ENCODE results near the gene ZNF524.

The ZNF524 gene

DNA sequence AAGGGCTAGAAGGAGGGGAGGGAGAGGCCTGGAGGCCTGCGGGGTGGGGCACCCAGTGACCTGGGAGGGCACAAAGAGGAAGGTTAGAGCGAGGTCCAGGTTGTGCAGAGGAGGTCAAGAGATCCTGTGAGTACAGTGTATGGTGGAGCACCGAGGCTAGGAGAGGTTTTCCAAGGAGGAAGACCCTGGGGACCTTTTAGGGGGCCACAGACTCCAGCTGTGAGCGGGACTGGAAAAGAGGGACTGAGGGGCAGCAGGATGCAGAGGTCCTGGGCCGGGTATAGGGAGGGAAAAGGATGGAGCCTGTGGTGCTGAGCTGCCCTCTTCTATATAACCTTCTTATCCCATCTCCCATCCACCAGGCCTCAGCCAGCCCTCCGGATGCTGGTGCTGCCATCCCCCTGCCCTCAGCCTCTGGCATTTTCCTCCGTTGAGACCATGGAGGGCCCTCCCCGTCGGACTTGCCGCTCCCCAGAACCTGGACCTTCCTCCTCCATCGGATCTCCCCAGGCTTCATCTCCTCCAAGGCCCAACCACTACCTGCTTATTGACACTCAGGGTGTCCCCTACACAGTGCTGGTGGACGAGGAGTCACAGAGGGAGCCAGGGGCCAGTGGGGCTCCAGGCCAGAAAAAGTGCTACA lies 44.2 kb downstream of the ZNF524 start:
- no peak for DNase-seq

DNA sequence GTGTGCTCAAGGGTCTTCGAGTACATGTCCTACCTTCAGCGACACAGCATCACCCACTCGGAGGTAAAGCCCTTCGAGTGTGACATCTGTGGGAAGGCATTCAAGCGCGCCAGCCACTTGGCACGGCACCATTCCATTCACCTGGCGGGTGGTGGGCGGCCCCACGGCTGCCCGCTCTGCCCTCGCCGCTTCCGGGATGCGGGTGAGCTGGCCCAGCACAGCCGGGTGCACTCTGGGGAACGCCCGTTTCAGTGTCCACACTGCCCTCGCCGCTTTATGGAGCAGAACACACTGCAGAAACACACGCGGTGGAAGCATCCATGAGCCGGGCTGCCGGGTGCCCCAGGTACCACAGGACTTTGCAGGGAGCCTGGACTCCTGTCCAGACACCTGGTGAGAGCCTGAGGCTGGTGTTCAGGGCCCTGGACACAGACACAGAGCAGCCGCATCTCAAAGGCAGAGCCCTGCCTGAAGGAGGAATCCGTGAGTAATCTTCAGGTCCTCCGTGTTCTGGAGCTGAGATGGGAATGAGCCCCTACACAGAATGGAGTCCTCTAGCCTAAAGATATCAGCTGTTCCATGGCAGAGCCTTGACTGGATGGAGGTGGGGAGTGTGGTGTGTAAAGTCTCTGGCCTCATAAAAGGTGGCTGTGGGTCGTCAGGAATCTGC lies 44.9 kb downstream of the ZNF524 start:
- no peak for DNase-seq

DNA sequence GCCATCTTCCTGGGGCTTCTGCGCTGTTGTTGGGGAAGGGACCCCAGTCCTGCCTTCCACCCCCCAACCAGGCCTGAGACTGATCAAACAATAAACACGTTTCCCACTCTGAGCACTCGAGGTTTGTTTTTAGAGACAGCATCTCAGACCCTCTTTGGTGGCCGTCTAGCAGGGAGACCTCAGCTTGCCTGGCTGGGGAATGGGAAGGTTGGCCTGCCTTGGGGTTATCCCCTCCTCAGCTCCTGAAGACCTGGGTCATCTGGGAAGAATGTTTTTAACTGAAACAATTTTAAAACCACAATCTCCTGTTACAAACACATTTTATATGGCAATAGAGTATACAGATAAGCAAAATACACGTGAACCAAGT lies 45.4 kb downstream of the ZNF524 start:
- DNase-seq = no peak

DNA sequence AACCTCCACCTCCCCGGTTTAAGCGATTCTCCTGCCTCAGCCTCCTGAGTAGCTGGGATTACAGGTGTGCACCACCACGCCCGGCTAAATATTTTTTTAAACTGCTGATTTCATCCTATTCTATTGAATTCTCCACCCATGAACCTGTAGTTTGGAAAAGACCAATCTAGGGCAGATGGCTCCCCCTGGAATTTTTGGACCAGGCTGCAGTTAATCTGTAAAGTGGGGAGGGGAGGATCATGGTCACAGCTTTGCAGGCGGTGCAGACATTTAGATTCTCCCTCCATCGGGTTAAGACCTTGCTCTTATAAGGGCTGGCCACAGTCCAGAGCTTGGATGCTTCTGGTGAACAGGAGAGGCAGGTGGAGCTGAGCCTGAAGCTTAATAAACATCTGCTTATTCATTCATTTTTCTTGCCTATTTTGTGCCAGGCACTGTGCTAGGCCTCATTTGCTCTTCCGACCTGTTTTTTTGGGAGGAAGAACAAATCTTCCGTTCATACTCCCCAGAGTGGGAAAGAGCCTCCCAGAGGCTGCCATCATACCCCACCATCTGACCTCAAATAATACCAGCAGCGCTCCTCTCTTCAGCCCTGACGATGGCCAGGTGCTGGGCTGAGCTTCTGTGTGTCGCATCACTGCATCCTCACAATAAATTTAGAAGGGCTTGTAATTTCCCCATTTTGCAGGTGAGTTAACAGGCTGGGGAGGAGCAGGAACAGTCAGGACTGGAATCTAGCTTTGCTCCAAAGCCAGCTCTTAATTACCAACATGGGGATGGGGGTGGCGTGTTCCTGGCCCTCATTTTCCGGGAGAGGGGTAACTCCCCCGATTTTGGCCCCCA lies 47.0 kb downstream of the ZNF524 start:
- no peak for DNase-seq

DNA sequence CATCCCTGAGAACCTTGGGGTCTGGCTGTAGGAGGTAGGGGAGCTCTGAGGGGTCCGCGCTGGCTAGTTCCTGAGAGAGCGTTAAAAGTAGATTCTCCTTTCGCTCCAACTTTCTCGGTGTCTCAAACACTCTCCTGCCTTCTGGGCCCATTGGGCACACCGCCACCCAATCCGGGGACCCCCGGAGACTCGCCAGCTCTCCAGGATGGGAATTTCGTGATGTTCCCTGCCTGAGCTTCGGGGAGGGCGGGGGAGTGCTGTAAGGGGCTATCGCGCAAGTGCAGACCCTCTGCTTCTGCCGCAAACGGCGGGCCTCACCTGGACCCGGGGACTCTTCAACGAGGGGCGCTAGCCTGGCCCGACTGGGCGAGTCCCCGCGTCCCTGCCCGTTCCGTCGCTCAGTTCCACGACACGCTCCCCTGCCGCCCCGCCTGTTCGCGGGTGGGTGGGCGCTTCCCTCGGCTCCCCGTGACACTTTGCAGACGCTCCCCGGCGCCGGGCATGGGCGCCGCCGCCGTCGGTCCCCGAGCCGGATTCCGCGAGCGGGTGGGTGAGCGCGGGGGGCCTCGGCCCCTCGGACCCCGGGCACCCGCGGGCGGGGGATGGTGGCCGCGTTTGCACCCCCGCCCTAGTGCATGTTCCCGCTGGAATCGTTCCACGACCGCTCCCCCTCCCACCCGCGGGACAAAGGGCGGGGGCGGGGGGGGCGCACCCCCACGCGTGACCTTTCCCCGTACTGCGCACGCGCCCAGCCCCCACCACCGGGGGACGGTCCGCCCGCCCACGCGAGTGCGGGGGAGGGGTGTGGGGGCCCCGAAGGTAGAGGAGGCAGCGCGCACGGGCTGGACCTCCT lies 47.9 kb downstream of the ZNF524 start, which contains the start of gene CCDC106:
TSS of gene CCDC106 (plus strand) at position 481 of the 853 bp plus-strand sequence. CDS start 835 bp downstream, outside the sequence.
- peak; percentile 47 for DNase-seq

DNA sequence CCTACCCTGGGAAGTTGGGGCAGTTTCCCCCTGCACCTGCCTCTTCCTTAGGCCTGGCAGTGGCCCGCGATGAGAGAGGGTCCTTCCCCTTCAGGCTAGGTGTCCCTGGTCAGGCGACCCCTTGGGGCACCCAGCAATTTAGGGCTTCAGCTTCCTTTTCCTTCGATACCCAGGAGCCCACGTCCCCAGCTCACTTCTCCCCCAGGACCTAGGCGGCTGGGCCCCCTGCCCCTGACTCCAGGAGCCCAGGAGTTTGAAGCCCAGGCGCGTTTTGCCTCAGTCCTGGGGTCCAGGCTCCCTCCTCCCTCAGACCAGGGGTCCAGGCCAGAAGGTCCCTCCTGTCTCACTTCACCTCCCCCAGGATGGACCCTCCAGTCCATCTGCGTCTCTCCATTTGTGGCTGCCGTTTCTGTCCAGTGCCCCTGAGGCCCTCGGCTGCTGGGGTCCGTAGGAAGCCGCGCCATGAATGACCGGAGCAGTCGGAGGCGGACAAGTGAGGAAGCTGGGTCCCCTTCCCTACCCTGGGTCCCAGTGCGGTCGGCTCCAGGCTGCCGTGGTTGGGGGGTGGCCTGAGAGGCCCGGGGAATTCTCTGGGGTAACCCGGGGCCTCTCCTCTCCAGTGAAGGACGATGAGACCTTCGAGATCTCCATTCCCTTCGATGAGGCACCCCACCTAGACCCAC lies 48.6 kb downstream of the ZNF524 start:
- no peak for DNase-seq

DNA sequence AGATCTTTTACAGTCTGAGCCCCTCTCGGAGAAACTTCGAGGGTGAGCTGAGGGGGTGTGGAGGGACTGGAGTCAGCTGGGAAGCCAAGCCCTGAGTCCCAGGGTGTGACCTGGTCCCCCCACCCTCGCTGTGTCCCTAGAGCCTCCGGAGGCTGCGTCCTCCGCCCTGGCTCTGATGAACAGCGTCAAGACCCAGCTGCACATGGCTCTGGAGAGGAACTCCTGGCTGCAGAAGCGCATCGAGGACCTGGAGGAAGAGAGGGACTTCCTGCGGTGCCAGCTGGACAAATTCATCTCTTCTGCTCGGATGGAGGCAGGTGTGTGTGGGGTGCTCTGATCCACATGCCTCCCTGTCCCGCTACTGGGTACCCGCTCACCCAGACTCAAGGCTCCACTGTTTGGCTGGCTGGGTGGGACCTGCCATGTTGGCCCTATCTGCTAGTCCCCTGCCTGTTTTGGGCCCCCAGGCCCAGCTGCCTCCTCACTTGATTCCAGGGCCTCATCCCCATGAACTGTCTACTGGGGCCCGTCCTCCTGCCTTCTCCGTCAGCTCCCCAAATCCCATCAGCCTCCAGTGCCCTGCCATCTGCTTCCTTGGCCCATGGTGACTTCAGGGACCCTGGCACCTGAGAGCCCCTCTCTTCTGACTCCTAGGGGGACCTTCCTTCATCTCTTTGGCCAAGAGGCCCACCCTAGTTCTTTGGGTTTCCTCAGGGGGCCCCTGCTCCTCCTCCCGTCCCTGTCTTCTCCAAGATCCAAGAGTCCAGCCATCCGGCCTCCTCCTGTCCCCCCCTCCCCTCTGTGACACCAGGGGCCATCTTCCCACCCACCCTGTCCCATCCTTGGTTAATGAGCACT lies 49.4 kb downstream of the ZNF524 start:
- DNase-seq = no peak

DNA sequence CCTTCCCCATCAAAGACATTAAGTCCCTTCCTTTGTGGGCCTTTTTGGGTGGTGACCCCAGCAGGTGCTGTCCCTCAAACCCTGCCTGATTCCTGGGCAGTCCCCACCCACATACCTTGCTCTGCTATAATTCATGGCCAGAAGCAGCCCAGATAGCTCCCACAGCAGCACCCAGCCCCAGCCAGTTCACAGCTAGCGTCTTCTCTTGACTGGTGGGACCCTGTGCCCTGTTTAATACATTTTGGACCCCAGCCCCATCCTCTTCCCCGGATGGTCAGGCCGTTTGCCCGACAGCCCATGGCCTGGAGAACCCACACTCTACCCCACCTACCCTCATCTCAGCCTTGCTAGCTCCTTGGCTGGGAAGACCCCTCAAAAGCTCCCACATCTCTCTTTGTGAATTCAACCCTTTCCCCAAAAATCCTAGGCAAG lies 50.1 kb downstream of the ZNF524 start:
- no peak for DNase-seq

DNA sequence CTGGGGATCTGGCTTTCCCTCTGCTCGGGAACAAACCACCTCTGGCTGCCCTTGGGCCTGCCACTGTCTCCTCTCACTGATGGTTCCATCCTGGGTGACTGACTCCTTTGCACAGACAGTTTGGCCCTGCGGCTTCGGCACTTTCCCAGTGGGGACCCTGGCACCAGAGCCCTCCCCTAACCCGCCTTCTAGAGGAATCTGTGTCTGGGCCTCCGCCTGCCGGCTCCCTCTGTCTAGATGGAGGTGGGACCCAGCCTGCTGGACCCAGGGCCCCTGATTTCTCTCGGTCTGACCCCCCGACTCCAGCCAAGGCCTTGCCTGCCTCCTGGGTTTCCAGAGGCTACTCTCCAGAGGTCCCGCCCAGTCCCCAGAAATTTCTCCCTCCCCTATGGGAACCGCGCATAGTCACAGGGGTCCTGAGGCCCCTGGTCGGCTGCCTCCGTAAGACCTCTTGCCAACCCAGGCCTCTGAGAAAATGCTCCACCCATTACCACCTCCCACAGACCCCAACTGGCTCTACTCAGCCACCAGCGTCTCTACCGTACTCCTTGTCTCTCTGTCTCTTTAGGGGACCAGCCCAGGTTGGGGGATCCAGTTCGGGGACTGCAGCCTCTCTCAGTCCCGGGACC lies 50.6 kb downstream of the ZNF524 start:
- no peak for DNase-seq

DNA sequence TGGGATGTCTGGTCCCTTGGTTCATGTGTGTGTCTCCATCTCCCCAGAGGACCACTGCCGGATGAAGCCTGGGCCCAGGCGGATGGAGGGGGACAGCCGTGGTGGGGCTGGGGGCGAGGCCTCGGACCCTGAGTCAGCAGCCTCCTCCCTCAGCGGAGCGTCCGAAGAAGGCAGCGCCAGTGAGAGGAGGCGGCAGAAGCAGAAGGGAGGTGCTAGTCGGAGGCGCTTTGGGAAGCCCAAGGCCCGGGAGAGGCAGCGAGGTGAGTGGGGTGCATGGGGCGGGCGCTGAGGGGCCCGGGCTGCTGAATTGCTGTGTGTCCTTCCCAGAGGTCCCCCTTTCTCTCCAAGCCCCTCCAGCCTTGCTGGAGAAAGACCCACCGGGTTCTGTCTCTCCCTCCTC lies 51.1 kb downstream of the ZNF524 start:
- no peak for DNase-seq

DNA sequence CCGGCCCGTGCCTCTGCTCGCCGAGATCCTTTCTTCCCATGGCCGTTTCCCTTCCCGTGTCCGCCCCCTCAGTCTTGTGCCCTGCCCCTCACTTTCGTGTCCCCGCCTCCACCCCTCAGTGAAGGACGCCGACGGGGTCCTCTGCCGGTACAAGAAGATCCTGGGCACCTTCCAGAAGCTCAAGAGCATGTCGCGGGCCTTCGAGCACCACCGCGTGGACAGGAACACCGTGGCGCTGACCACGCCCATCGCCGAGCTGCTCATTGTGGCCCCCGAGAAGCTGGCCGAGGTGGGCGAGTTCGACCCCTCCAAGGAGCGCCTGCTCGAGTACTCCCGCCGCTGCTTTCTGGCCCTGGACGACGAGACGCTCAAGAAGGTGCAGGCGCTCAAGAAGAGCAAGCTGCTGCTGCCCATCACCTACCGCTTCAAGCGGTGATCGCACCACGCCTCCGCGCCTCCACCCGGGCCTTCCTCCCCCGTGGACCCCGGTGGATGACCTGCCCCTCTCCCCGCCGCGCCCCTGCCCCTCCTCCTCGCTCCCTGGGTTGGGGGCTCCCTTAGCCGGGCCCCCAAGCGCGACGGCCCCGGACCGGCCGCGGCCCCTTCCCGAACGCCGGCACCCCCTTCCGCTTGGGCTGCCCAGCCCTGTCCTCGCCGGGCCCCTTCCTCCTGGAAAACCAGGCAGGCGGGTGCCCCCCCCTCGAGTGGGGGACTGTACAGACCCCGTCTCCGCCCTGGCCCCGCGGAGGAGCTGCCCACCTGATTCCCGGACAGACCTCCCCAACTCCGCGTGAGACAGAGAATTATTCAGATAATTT lies 52.4 kb downstream of the ZNF524 start:
- no peak for DNase-seq
